HEK293 (cell line): Measurements from ENCODE around the gene ZBTB25.

Experiments used
- REST ChIP-seq: fragments of 450-650 bp; formaldehyde crosslinking; IDR thresholded peaks from 2 replicates; pipeline ENCODE4 v1.5.1; 2016; ENCODE audit warnings: missing biosample characterization, missing genetic modification characterization
- ZNF239 ChIP-seq: fragments of 450-650 bp; formaldehyde crosslinking; IDR thresholded peaks from 2 replicates; pipeline ENCODE4 v1.5.1; 2016; ENCODE audit warnings: missing biosample characterization, missing genetic modification characterization
- ZNF501 ChIP-seq: fragments of 450-650 bp; formaldehyde crosslinking; IDR thresholded peaks from 2 replicates; pipeline ENCODE4 v1.5.1; 2016; ENCODE audit warnings: missing biosample characterization, missing genetic modification characterization
- ZSCAN23 ChIP-seq: fragments of 450-650 bp; formaldehyde crosslinking; IDR thresholded peaks from 2 replicates; pipeline ENCODE4 v1.5.1; 2016; ENCODE audit warnings: missing biosample characterization, missing genetic modification characterization

GRCh38 chr14:64463195-64463594, 40.4 kb downstream of the ZBTB25 start:
- TF ChIP-seq REST = no peak
- no peak for TF ChIP-seq ZNF239 (tag by site-specific recombination)
- TF ChIP-seq ZSCAN23 (tag by site-specific recombination) = no peak
- no peak for TF ChIP-seq ZNF501
